PC-3 (cell line): ENCODE results near the gene SLC51B. TPM values are rescaled to one million over a fixed set of nuclear protein-coding genes. Genes with fewer than 3 reads are reported as not detected.

Source experiments
- total RNA-seq: library from RNA; depleted of rRNA; stranded (reverse); fragments of >200 nt; gene quantifications from 2 replicates; pipeline ENCODE4 v1.2.3, GENCODE V29; 2014; rRNA removed

The SLC51B gene
- total RNA-seq, 1 experiment from 2014 or later = not detected

Other genes with a start within 250 kb of the SLC51B start
- 43.5 and 45.3 TPM in 2 replicates for gene PIF1, start 219.7 kb upstream of the SLC51B start, total RNA-seq
- 3.7 and 4.3 TPM in 2 replicates for gene PLEKHO2, start 203.5 kb upstream of the SLC51B start, total RNA-seq
- 5.8 and 8.9 TPM in 2 replicates for gene ANKDD1A, start 133.5 kb upstream of the SLC51B start, total RNA-seq
- 53.0 and 53.8 TPM in 2 replicates for gene SPG21, start 55.5 kb upstream of the SLC51B start, total RNA-seq
- 15.5 and 31.3 TPM in 2 replicates for gene MTFMT, start 15.7 kb upstream of the SLC51B start, total RNA-seq
- not detected in 2 replicates for gene RASL12, start 22.6 kb downstream of the SLC51B start, total RNA-seq
- not detected in 2 replicates for gene KBTBD13, start 31.4 kb downstream of the SLC51B start, total RNA-seq
- gene UBAP1L, start 69.8 kb downstream of the SLC51B start, total RNA-seq = 1.4 and 3.4 TPM in 2 replicates
- gene PDCD7, start 88.4 kb downstream of the SLC51B start, total RNA-seq = 9.5 and 13.7 TPM in 2 replicates
- 19.3 and 22.5 TPM in 2 replicates for gene CLPX, start 140.0 kb downstream of the SLC51B start, total RNA-seq
- not detected in 2 replicates for gene CILP, start 166.1 kb downstream of the SLC51B start, total RNA-seq
- 6.4 and 11.0 TPM in 2 replicates for gene PARP16, start 241.5 kb downstream of the SLC51B start, total RNA-seq